ENCODE data around the gene LTBP1. TPM values are rescaled to one million over a fixed set of nuclear protein-coding genes. Genes with fewer than 3 reads are reported as not detected.

Gene LTBP1
- total and polyA plus RNA-seq, 2 of the 13 experiments (the other 11 are each of a cell fraction or from before 2014, with no cell fraction given): 0.12 to 0.22 TPM

DNA sequence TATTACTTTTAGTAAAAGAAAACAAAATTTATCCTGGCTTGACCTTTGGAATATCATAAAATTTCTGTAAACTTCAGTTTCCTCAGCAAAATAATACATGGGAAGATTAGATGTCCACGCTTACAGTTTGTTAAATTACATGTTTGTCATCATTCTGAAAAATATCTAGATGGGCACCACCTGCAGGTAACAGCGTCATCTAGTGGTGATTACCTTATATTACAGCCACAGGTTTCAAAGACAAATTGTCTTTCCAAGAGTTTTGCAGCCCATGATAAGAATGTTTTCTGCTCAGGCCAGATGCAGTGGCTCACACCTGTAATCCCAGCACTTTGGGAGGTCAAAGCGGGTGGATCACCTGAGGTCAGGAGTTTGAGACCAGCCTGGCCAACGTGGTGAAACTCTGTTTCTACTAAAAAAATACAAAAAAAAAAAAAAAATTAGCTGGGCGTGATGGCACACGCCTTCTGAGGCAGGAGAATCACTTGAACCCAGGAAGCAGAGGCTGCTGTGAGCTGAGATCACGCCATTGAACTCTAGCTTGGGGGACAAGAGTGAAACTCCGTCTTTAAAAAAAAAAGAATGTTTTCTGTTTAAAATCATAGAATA is 433.4 kb downstream of the LTBP1 start (continued):
- TF ChIP-seq, protein P1, sequence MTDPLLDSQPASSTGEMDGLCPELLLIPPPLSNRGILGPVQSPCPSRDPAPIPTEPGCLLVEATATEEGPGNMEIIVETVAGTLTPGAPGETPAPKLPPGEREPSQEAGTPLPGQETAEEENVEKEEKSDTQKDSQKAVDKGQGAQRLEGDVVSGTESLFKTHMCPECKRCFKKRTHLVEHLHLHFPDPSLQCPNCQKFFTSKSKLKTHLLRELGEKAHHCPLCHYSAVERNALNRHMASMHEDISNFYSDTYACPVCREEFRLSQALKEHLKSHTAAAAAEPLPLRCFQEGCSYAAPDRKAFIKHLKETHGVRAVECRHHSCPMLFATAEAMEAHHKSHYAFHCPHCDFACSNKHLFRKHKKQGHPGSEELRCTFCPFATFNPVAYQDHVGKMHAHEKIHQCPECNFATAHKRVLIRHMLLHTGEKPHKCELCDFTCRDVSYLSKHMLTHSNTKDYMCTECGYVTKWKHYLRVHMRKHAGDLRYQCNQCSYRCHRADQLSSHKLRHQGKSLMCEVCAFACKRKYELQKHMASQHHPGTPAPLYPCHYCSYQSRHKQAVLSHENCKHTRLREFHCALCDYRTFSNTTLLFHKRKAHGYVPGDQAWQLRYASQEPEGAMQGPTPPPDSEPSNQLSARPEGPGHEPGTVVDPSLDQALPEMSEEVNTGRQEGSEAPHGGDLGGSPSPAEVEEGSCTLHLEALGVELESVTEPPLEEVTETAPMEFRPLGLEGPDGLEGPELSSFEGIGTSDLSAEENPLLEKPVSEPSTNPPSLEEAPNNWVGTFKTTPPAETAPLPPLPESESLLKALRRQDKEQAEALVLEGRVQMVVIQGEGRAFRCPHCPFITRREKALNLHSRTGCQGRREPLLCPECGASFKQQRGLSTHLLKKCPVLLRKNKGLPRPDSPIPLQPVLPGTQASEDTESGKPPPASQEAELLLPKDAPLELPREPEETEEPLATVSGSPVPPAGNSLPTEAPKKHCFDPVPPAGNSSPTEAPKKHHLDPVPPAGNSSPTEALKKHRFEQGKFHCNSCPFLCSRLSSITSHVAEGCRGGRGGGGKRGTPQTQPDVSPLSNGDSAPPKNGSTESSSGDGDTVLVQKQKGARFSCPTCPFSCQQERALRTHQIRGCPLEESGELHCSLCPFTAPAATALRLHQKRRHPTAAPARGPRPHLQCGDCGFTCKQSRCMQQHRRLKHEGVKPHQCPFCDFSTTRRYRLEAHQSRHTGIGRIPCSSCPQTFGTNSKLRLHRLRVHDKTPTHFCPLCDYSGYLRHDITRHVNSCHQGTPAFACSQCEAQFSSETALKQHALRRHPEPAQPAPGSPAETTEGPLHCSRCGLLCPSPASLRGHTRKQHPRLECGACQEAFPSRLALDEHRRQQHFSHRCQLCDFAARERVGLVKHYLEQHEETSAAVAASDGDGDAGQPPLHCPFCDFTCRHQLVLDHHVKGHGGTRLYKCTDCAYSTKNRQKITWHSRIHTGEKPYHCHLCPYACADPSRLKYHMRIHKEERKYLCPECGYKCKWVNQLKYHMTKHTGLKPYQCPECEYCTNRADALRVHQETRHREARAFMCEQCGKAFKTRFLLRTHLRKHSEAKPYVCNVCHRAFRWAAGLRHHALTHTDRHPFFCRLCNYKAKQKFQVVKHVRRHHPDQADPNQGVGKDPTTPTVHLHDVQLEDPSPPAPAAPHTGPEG (CRISPR knock-in tag; IDR thresholded peaks at IDR 0.05): no peak
- TF ChIP-seq, protein P2, sequence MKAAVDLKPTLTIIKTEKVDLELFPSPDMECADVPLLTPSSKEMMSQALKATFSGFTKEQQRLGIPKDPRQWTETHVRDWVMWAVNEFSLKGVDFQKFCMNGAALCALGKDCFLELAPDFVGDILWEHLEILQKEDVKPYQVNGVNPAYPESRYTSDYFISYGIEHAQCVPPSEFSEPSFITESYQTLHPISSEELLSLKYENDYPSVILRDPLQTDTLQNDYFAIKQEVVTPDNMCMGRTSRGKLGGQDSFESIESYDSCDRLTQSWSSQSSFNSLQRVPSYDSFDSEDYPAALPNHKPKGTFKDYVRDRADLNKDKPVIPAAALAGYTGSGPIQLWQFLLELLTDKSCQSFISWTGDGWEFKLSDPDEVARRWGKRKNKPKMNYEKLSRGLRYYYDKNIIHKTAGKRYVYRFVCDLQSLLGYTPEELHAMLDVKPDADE (CRISPR knock-in tag; IDR thresholded peaks at IDR 0.05): no peak
- TF ChIP-seq, protein P3, sequence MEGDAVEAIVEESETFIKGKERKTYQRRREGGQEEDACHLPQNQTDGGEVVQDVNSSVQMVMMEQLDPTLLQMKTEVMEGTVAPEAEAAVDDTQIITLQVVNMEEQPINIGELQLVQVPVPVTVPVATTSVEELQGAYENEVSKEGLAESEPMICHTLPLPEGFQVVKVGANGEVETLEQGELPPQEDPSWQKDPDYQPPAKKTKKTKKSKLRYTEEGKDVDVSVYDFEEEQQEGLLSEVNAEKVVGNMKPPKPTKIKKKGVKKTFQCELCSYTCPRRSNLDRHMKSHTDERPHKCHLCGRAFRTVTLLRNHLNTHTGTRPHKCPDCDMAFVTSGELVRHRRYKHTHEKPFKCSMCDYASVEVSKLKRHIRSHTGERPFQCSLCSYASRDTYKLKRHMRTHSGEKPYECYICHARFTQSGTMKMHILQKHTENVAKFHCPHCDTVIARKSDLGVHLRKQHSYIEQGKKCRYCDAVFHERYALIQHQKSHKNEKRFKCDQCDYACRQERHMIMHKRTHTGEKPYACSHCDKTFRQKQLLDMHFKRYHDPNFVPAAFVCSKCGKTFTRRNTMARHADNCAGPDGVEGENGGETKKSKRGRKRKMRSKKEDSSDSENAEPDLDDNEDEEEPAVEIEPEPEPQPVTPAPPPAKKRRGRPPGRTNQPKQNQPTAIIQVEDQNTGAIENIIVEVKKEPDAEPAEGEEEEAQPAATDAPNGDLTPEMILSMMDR (CRISPR knock-in tag; IDR thresholded peaks at IDR 0.05): peak; percentile 65
- TF ChIP-seq ATM (IDR thresholded peaks at IDR 0.05; ENCODE audit: borderline replicate concordance): no peak
- TF ChIP-seq, protein P4, sequence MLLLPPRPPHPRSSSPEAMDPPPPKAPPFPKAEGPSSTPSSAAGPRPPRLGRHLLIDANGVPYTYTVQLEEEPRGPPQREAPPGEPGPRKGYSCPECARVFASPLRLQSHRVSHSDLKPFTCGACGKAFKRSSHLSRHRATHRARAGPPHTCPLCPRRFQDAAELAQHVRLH (CRISPR knock-in tag; IDR thresholded peaks at IDR 0.05; ENCODE audit: borderline replicate concordance, low read depth): 0 out of 2 replicates have a peak, but pooled peaks have one; percentile 42

Measured in HepG2 (cell line).